DND-41 (cell line): ENCODE measurements around the gene VEGFC.

Experiments
- EZH2 ChIP-seq: IDR thresholded peaks from 3 replicates; pipeline ENCODE4 v1.6.1; 2012; ENCODE audit warnings: borderline replicate concordance, low read depth, mild to moderate bottlenecking, moderate library complexity, low read length, inconsistent platforms; ENCODE audit not compliant: severe bottlenecking
- TF ChIP-seq, protein P1 (sequence below): IDR thresholded peaks from 2 replicates; pipeline ENCODE4 v1.5.1; 2012; ENCODE audit warnings: borderline replicate concordance, low read length, moderate library complexity, mild to moderate bottlenecking; ENCODE audit not compliant: poor library complexity, severe bottlenecking; ENCODE audit errors: extremely low read depth

DNA sequence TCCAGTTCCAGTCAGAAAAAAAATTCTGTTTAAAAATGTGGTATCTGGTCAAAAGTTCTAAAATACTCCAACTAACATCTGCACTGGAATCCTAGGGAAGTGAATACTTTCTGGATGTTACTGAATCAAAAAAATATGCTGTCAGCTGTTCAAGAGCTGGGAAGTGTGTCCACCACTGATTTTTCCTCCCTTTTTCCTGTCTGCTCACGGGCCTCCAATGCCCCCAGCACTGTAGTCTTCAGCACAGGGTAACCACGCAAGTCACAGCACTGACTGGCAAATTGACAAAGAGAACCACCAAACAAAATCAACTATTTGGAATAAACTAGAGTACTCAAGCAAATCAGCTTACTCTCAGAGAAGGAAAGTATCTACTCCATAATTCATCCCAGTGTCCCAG lies 9.9 kb downstream of the VEGFC start:
- no peak for TF ChIP-seq EZH2
- TF ChIP-seq, protein P1, sequence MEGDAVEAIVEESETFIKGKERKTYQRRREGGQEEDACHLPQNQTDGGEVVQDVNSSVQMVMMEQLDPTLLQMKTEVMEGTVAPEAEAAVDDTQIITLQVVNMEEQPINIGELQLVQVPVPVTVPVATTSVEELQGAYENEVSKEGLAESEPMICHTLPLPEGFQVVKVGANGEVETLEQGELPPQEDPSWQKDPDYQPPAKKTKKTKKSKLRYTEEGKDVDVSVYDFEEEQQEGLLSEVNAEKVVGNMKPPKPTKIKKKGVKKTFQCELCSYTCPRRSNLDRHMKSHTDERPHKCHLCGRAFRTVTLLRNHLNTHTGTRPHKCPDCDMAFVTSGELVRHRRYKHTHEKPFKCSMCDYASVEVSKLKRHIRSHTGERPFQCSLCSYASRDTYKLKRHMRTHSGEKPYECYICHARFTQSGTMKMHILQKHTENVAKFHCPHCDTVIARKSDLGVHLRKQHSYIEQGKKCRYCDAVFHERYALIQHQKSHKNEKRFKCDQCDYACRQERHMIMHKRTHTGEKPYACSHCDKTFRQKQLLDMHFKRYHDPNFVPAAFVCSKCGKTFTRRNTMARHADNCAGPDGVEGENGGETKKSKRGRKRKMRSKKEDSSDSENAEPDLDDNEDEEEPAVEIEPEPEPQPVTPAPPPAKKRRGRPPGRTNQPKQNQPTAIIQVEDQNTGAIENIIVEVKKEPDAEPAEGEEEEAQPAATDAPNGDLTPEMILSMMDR, result no peak
